Measurements from ENCODE around the gene CALU. TPM values are rescaled to one million over a fixed set of nuclear protein-coding genes. Genes with fewer than 3 reads are reported as not detected.

Gene CALU
- total RNA-seq, 1 donor from 2014 or later = 516 TPM

DNA sequence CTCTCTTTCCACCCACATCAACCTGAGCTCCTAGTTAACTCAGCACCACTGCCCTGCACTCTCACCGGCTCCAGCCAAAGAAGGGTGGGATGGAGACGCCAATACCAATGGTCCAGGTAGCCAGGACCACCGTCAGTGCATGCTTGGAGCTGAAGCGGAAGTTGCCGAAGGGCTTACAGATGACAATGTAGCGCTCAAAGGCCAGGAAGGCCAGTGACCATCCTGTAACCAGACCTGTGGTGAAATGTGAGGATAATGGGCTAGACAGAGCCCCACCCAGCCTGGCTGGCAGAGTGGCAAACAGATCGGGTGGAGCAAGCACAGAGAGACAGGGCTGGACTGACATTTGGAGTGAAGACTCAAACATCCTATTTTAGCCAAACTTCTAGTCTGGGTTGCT, 35.8 kb downstream of the CALU start:
- no peak for DNase-seq (ENCODE audit: extremely low spot score, unreplicated experiment)
- Mint-ChIP-seq H3K4me3 (ENCODE audit: unreplicated experiment) (no peak overlapping the region), H3K4me1 (ENCODE audit: unreplicated experiment) (peaks cover 17% of the 10 kb centered on the region), H3K27me3 (ENCODE audit: unreplicated experiment) (no peaks in the 10 kb centered on the region), H3K36me3 (ENCODE audit: unreplicated experiment) (peaks cover 46% of the 10 kb centered on the region), H3K9me3 (ENCODE audit: unreplicated experiment) (peaks cover 18% of the 10 kb centered on the region), H3K27ac (ENCODE audit: unreplicated experiment) (no peak overlapping the region)
- TF ChIP-seq CTCF (IDR thresholded peaks at IDR 0.05) = no peak

- H3K9me3 Mint-ChIP-seq (ENCODE audit: unreplicated experiment) = peaks cover 18% of the 10 kb centered on the region
- DNase-seq (ENCODE audit: extremely low spot score, unreplicated experiment) = no peak
- peaks cover 38% of the 10 kb centered on the region for H3K36me3 Mint-ChIP-seq (ENCODE audit: unreplicated experiment)
- peaks cover 17% of the 10 kb centered on the region for H3K4me1 Mint-ChIP-seq (ENCODE audit: unreplicated experiment)
- no peak within 1 kb of the TSS for H3K4me3 Mint-ChIP-seq (ENCODE audit: unreplicated experiment)
- no peak for TF ChIP-seq CTCF (IDR thresholded peaks at IDR 0.05)
- H3K27me3 Mint-ChIP-seq (ENCODE audit: unreplicated experiment) = no peaks in the 10 kb centered on the region
- H3K27ac Mint-ChIP-seq (ENCODE audit: unreplicated experiment) = peak within 1 kb of the TSS; percentile 66
These were observed 36.8 kb downstream of the CALU start, which contains the start of gene OPN1SW for GRCh38 chr7:128775744-128776474. Gene OPN1SW, minus strand, starts transcription at chr7:128775794. Its CDS starts 13 bp downstream, at chr7:128775781.

- DNase-seq (ENCODE audit: extremely low spot score, unreplicated experiment) = no peak
- Mint-ChIP-seq H3K27ac (ENCODE audit: unreplicated experiment) (peak overlapping the region; percentile 66), H3K9me3 (ENCODE audit: unreplicated experiment) (peaks cover 18% of the 10 kb centered on the region), H3K4me3 (ENCODE audit: unreplicated experiment) (no peak overlapping the region), H3K4me1 (ENCODE audit: unreplicated experiment) (peaks cover 17% of the 10 kb centered on the region), H3K36me3 (ENCODE audit: unreplicated experiment) (peaks cover 24% of the 10 kb centered on the region), H3K27me3 (ENCODE audit: unreplicated experiment) (no peaks in the 10 kb centered on the region)
- no peak for TF ChIP-seq CTCF (IDR thresholded peaks at IDR 0.05)
These were observed 38.3 kb downstream of the CALU start for GRCh38 chr7:128777156-128778123.

- H3K27me3 Mint-ChIP-seq (ENCODE audit: unreplicated experiment) = no peaks in the 10 kb centered on the region
- H3K27ac Mint-ChIP-seq (ENCODE audit: unreplicated experiment) = no peak overlapping the region
- no peak for TF ChIP-seq CTCF (IDR thresholded peaks at IDR 0.05)
- H3K4me3 Mint-ChIP-seq (ENCODE audit: unreplicated experiment) = no peak overlapping the region
- H3K36me3 Mint-ChIP-seq (ENCODE audit: unreplicated experiment) = peaks cover 12% of the 10 kb centered on the region
- H3K9me3 Mint-ChIP-seq (ENCODE audit: unreplicated experiment) = peaks cover 18% of the 10 kb centered on the region
- DNase-seq (ENCODE audit: extremely low spot score, unreplicated experiment) = no peak
- H3K4me1 Mint-ChIP-seq (ENCODE audit: unreplicated experiment) = peaks cover 17% of the 10 kb centered on the region
These were observed 39.8 kb downstream of the CALU start for GRCh38 chr7:128778946-128779345.

GRCh38 chr7:128781126-128781525, 42.0 kb downstream of the CALU start:
- TF ChIP-seq CTCF (IDR thresholded peaks at IDR 0.05) = no peak
- Mint-ChIP-seq H3K4me3 (ENCODE audit: unreplicated experiment) (no peak overlapping the region), H3K4me1 (ENCODE audit: unreplicated experiment) (peaks cover 11% of the 10 kb centered on the region), H3K36me3 (ENCODE audit: unreplicated experiment) (peaks cover 9% of the 10 kb centered on the region), H3K27me3 (ENCODE audit: unreplicated experiment) (peaks cover 7% of the 10 kb centered on the region), H3K27ac (ENCODE audit: unreplicated experiment) (no peak overlapping the region), H3K9me3 (ENCODE audit: unreplicated experiment) (peaks cover 20% of the 10 kb centered on the region)
- DNase-seq (ENCODE audit: extremely low spot score, unreplicated experiment) = no peak
